Calu3 (cell line): ENCODE measurements around the gene PGA3. TPM values are rescaled to one million over a fixed set of nuclear protein-coding genes. Genes with fewer than 3 reads are reported as not detected.
"Not testable (repeated sequence)": the region's sequence is repeated elsewhere in the genome, so short reads cannot be mapped to it uniquely, and the experiment has no call there.

ENCODE experiments used
- Bru-seq: library from RNA; stranded (reverse); fragments of 400-500 nt; gene quantifications from one replicate; lab custom pipeline; 2021; lab: Mats Ljungman, UMichigan
- BruChase-seq, 2 experiments: library from RNA; stranded (reverse); fragments of 400-500 nt; gene quantifications; one replicate each; lab custom pipeline; 2021; lab: Mats Ljungman, UMichigan
- BruUV-seq: library from RNA; stranded (reverse); fragments of 400-500 nt; replicated peaks from 2 replicates; lab custom pipeline; 2021; lab: Mats Ljungman, UMichigan
- CTCF ChIA-PET: fragments of 300-600 bp; sonication (Branson Sonifier 250); formaldehyde crosslinking; loops from one replicate; lab custom pipeline; 2022; ENCODE audit warnings: antibody characterized with exemption; lab: Charles Lee
- DNase-seq: peaks from one replicate; pipeline ENCODE4 v3.0.0; 2022
- H3K27ac Mint-ChIP-seq: one replicate; pipeline ENCODE4 v1.8.0; 2022; ENCODE audit warnings: mixed read lengths; ENCODE audit not compliant: unreplicated experiment
- H3K27me3 Mint-ChIP-seq: one replicate; pipeline ENCODE4 v1.8.0; 2022; ENCODE audit warnings: mixed read lengths; ENCODE audit not compliant: unreplicated experiment
- H3K36me3 Mint-ChIP-seq: one replicate; pipeline ENCODE4 v1.8.0; 2022; ENCODE audit warnings: mild to moderate bottlenecking, moderate library complexity, mixed read lengths; ENCODE audit not compliant: insufficient read depth, unreplicated experiment
- H3K4me1 Mint-ChIP-seq: one replicate; pipeline ENCODE4 v1.8.0; 2022; ENCODE audit warnings: mild to moderate bottlenecking, low read depth, mixed read lengths; ENCODE audit not compliant: unreplicated experiment
- H3K4me3 Mint-ChIP-seq: one replicate; pipeline ENCODE4 v1.8.0; 2022; ENCODE audit warnings: mild to moderate bottlenecking, low read depth, moderate library complexity, mixed read lengths; ENCODE audit not compliant: unreplicated experiment
- H3K9me3 Mint-ChIP-seq: one replicate; pipeline ENCODE4 v1.8.0; 2022; ENCODE audit warnings: low read depth, mixed read lengths; ENCODE audit not compliant: unreplicated experiment
- intact Hi-C: fragments of 100-400 bp; cut with micrococcal nuclease; formaldehyde crosslinking; loops from one replicate; pipeline ENCODE4 v1.10.0; 2022; ENCODE audit not compliant: unreplicated experiment
- long read RNA-seq: library from polyadenylated mRNA; stranded (forward); transcript quantifications from one replicate; pipeline ENCODE4 v2.0.0, GENCODE V29; 2022
- total RNA-seq: library from RNA; stranded (reverse); gene quantifications from 2 replicates; pipeline ENCODE4 v1.2.3, GENCODE V29; 2022
- TF ChIP-seq, protein P1 (sequence below): fragments of 200-600 bp; IDR thresholded peaks from one replicate; pipeline ENCODE4 v1.8.0; 2022; ENCODE audit warnings: antibody characterized with exemption; ENCODE audit not compliant: unreplicated experiment

The PGA3 gene
- total RNA-seq (not detected in 2 replicates), Bru-seq, nascent RNA (not detected), BruChase-seq, experiment 1, labeled RNA remaining after a 6-hour chase (not detected), BruChase-seq, experiment 2, labeled RNA remaining after a 2-hour chase (not detected)
- long read RNA-seq = 0 reads

DNA sequence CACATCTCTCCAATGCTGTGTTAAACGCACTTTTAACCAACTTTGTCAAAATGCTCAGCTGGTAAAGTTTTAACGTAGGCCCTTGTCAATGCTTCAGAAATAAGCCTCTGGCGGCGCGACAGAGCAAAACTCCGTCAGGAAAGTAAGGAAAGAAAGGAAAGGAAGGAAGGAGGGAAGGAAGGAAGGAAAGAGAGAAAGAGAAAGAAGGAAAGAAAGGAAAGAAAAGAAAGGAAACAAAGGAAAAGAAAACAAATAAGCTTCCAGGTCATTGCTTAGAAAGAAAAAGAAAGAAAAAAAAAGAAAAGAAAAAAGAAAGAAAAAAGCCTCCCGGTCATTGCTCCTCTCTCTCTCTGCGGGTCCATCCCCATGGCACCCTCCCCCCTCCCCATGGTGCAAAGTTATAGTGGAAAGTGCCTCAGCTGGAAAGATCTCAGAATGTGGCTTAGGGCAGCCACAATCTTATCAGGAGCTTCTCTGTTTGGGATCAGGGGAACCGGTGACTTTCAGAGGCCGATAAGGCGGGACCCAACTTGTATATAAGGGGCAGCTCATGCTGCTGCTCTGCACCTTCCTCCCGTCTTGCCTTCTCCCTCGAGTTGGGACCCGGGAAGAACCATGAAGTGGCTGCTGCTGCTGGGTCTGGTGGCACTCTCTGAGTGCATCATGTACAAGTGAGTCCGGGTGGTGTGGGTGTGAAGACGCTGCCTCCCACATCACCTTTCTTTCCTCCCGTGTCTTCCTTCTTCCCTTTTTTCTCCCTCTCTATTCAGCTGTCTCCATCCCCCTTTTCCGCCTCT lies at the start of gene PGA3:
Gene PGA3 (plus strand): TSS at position 566 of the 797 bp plus-strand sequence. CDS start 50 bp downstream, at position 616.
- H3K4me3 Mint-ChIP-seq, H3K27ac Mint-ChIP-seq, BruUV-seq, H3K9me3 Mint-ChIP-seq, DNase-seq, intact Hi-C loops, H3K4me1 Mint-ChIP-seq, H3K36me3 Mint-ChIP-seq: not testable (repeated sequence)
- CTCF ChIA-PET = interaction anchor here (0.6 kb wide), 1 partner anchor 9 kb away, joined by 4 read pairs; no protein-coding TSS in a partner anchor
- peaks cover 78% of the 10 kb centered on the region for H3K27me3 Mint-ChIP-seq

DNA sequence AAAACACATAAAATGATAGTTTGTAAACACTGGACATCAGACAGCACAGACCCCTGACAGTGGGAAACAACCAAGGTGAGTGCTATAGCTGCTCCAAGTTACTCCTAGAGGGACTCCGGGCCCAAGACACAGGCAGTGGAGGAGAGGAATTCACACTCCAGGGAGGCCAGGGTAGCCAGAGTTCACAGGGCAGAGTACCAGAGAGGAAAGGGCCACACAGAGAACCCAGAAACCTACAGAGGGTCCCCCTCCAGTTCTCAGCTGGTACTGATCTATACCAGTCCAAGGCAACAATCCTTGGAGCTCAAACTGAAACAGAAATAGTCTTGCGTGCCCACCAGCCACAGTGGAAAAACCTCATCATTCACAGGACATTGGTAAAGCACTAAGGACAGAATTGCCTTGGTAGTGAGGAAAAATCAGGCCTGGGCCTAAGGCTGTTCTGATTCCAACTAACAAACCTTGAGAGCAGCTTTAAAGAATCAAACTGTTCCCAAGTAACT lies 49.7 kb upstream of the PGA3 start:
- no TSS peak for BruUV-seq
- peak overlapping the region; percentile 49 for H3K4me3 Mint-ChIP-seq

DNA sequence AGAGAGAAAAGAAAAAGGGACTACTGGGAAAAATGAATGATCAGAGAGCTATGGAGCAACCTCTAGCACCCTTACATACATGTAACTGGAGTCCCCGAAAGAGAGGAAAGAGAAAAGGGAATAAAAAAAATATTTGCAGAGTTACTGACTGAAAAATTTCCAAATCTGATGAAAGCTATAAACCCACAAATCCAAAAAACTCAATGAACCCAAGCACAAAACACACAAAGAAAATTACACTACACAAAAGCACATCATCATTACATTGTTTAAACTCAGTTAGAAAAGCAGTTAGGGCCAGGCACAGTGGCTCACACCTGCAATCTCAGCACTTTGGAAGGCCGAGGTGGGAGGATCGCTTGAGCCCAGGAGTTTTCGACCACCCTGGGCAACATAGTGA lies 48.8 kb upstream of the PGA3 start:
- H3K9me3 Mint-ChIP-seq = peaks cover 10% of the 10 kb centered on the region
- TF ChIP-seq, protein P1, sequence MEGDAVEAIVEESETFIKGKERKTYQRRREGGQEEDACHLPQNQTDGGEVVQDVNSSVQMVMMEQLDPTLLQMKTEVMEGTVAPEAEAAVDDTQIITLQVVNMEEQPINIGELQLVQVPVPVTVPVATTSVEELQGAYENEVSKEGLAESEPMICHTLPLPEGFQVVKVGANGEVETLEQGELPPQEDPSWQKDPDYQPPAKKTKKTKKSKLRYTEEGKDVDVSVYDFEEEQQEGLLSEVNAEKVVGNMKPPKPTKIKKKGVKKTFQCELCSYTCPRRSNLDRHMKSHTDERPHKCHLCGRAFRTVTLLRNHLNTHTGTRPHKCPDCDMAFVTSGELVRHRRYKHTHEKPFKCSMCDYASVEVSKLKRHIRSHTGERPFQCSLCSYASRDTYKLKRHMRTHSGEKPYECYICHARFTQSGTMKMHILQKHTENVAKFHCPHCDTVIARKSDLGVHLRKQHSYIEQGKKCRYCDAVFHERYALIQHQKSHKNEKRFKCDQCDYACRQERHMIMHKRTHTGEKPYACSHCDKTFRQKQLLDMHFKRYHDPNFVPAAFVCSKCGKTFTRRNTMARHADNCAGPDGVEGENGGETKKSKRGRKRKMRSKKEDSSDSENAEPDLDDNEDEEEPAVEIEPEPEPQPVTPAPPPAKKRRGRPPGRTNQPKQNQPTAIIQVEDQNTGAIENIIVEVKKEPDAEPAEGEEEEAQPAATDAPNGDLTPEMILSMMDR = no peak
- no peaks in the 10 kb centered on the region for H3K27me3 Mint-ChIP-seq
- peak overlapping the region; percentile 8 for H3K4me3 Mint-ChIP-seq
- CTCF ChIA-PET = no interaction called here
- BruUV-seq = no TSS peak
- H3K4me1 Mint-ChIP-seq = peaks cover 81% of the 10 kb centered on the region
- H3K36me3 Mint-ChIP-seq = peaks cover 35% of the 10 kb centered on the region
- peak overlapping the region; percentile 49 for H3K27ac Mint-ChIP-seq
- DNase-seq = no peak
- intact Hi-C loops = no loop called here

More for the DNA sequence above, 49.7 kb upstream of the PGA3 start:
- no peak for DNase-seq
- TF ChIP-seq, protein P1 = no peak
- Mint-ChIP-seq H3K27ac (peak overlapping the region; percentile 49), H3K27me3 (no peaks in the 10 kb centered on the region), H3K36me3 (peaks cover 35% of the 10 kb centered on the region), H3K4me1 (peaks cover 78% of the 10 kb centered on the region), H3K9me3 (peaks cover 10% of the 10 kb centered on the region)
- CTCF ChIA-PET = interaction anchor here (0.9 kb wide), 1 partner anchor 12 kb away, joined by 3 read pairs; no protein-coding TSS in a partner anchor
- intact Hi-C loops = no loop called here

DNA sequence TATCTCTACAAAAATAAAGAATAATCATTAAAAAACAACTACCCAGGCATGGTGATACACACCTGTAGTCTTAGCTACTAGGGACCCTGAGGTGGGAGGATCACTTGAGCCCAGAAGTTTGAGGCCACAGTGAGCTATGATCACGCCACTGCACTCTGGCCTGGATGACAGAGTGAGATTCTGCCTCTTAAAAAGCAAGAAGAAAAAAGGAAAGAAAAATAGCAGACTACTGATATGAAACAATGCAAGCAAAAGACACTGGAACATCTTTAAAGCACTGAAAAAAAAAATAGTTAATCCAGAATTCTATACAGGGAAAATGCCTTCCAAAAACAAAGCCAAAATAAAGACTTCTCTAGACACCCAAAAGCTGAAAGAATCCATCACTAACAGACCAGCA lies 48.0 kb upstream of the PGA3 start:
- Mint-ChIP-seq H3K27ac (peak overlapping the region; percentile 49), H3K4me1 (peaks cover 73% of the 10 kb centered on the region), H3K36me3 (peaks cover 34% of the 10 kb centered on the region), H3K4me3 (no peak overlapping the region), H3K27me3 (no peaks in the 10 kb centered on the region), H3K9me3 (peaks cover 10% of the 10 kb centered on the region)
- TF ChIP-seq, protein P1 = no peak
- BruUV-seq = no TSS peak
- intact Hi-C loops = no loop called here
- DNase-seq = no peak
- CTCF ChIA-PET = no interaction called here
